A673 (cell line): Measurements from ENCODE around the gene AIP. TPM values are rescaled to one million over a fixed set of nuclear protein-coding genes. Genes with fewer than 3 reads are reported as not detected.

ENCODE experiments used
- BruUV-seq: library from RNA; stranded (reverse); fragments of 400-500 nt; replicated peaks from 2 replicates; lab custom pipeline; 2021; lab: Mats Ljungman, UMichigan
- CTCF ChIA-PET: fragments of 300-600 bp; sonication (Branson Sonifier 250); formaldehyde crosslinking; loops from one replicate; lab custom pipeline; 2022; ENCODE audit warnings: antibody characterized with exemption; lab: Charles Lee
- POLR2A ChIA-PET: fragments of 300-600 bp; sonication (Branson Sonifier 250); formaldehyde crosslinking; loops from one replicate; lab custom pipeline; 2022; ENCODE audit warnings: antibody characterized with exemption; ENCODE audit not compliant: low non-redundant PET; lab: Charles Lee
- DNase-seq: peaks from one replicate; pipeline ENCODE4 v3.0.0-alpha.2; 2015; ENCODE audit warnings: low spot score
- H3K27ac ChIP-seq: fragments of 200-600 bp; sonication (generic); 2 replicates; pipeline ENCODE4 v1.5.1; 2016; ENCODE audit warnings: mixed run types, low read depth, mild to moderate bottlenecking, mixed read lengths, antibody characterized with exemption, low read length; ENCODE audit not compliant: poor library complexity, severe bottlenecking
- H3K27me3 ChIP-seq: fragments of 200-600 bp; sonication (generic); replicated peaks from 2 replicates; pipeline ENCODE4 v1.6.1; 2017; ENCODE audit warnings: mixed run types, low read depth, mild to moderate bottlenecking, mixed read lengths, antibody characterized with exemption, low read length; ENCODE audit not compliant: insufficient read depth, poor library complexity
- H3K36me3 ChIP-seq: fragments of 200-600 bp; sonication (generic); 2 replicates; pipeline ENCODE4 v1.6.1; 2016; ENCODE audit warnings: mixed run types, mild to moderate bottlenecking, mixed read lengths, antibody characterized with exemption, low read length; ENCODE audit not compliant: insufficient read depth, poor library complexity, severe bottlenecking
- H3K4me1 ChIP-seq: fragments of 200-600 bp; sonication (generic); 2 replicates; pipeline ENCODE4 v1.6.1; 2017; ENCODE audit warnings: mixed run types, mild to moderate bottlenecking, mixed read lengths, antibody characterized with exemption, low read length; ENCODE audit not compliant: insufficient read depth, poor library complexity, severe bottlenecking
- H3K4me3 ChIP-seq: fragments of 200-600 bp; sonication (generic); 2 replicates; pipeline ENCODE4 v1.5.1; 2016; ENCODE audit warnings: low read depth, mixed run types, mild to moderate bottlenecking, mixed read lengths, low read length; ENCODE audit not compliant: poor library complexity, severe bottlenecking
- H3K9me3 ChIP-seq: fragments of 200-600 bp; sonication (generic); 2 replicates; pipeline ENCODE4 v1.6.1; 2016; ENCODE audit warnings: mixed run types, low read depth, mild to moderate bottlenecking, mixed read lengths, antibody characterized with exemption, low read length; ENCODE audit not compliant: poor library complexity, severe bottlenecking
- CTCF ChIP-seq: fragments of 300-800, 200-600 bp; sonication (generic); conservative IDR thresholded peaks from 2 replicates; pipeline ENCODE4 v1.5.1; 2017; ENCODE audit warnings: low read depth, mild to moderate bottlenecking, antibody characterized with exemption, low read length, moderate library complexity, mixed read lengths
- EZH2 ChIP-seq: fragments of 200-600 bp; sonication (generic); IDR thresholded peaks from 2 replicates; pipeline ENCODE4 v1.6.1; 2017; ENCODE audit warnings: borderline replicate concordance, low read depth, mild to moderate bottlenecking, mixed read lengths, antibody characterized with exemption, low read length; ENCODE audit not compliant: poor library complexity, severe bottlenecking
- intact Hi-C: fragments of 100-400 bp; cut with micrococcal nuclease; formaldehyde crosslinking; loops from one replicate; pipeline ENCODE4 v1.10.0; 2022; ENCODE audit not compliant: unreplicated experiment
- total RNA-seq: library from RNA; stranded (reverse); gene quantifications from 2 replicates; pipeline ENCODE4 v1.2.3, GENCODE V29; 2021

Gene AIP
- total RNA-seq, 1 experiment from 2014 or later = 66.0 TPM

- no peak overlapping the region for H3K27ac ChIP-seq
- H3K9me3 ChIP-seq = no peaks in the 10 kb centered on the region
- no peak overlapping the region for H3K4me3 ChIP-seq
- no peaks in the 10 kb centered on the region for H3K4me1 ChIP-seq
- ChIA-PET CTCF (no interaction called here), POLR2A (no interaction called here)
- no TSS peak for BruUV-seq
- no peaks in the 10 kb centered on the region for H3K27me3 ChIP-seq
- intact Hi-C loops = no loop called here
- TF ChIP-seq CTCF = no peak
- no peak for TF ChIP-seq EZH2
- peaks cover 34% of the 10 kb centered on the region for H3K36me3 ChIP-seq
- no peak for DNase-seq
Observed at GRCh38 chr11:67435031-67435726, 47.6 kb upstream of the AIP start.

- H3K4me1 ChIP-seq = no peaks in the 10 kb centered on the region
- no peaks in the 10 kb centered on the region for H3K9me3 ChIP-seq
- H3K36me3 ChIP-seq = peaks cover 35% of the 10 kb centered on the region
- H3K4me3 ChIP-seq = no peak overlapping the region
- no peaks in the 10 kb centered on the region for H3K27me3 ChIP-seq
- POLR2A ChIA-PET = no interaction called here
- no peak overlapping the region for H3K27ac ChIP-seq
- TF ChIP-seq CTCF (no peak), EZH2 (no peak)
- intact Hi-C loops = no loop called here
- DNase-seq = no peak
- CTCF ChIA-PET = no interaction called here
- BruUV-seq = no TSS peak
Observed at GRCh38 chr11:67435727-67436458, 46.9 kb upstream of the AIP start.

- H3K36me3 ChIP-seq = peaks cover 39% of the 10 kb centered on the region
- H3K9me3 ChIP-seq = no peaks in the 10 kb centered on the region
- H3K27me3 ChIP-seq = no peaks in the 10 kb centered on the region
- DNase-seq = no peak
- no peak overlapping the region for H3K4me3 ChIP-seq
- intact Hi-C loops = no loop called here
- H3K4me1 ChIP-seq = no peaks in the 10 kb centered on the region
- no peak overlapping the region for H3K27ac ChIP-seq
- ChIA-PET CTCF (no interaction called here), POLR2A (no interaction called here)
- BruUV-seq = no TSS peak
- TF ChIP-seq CTCF (no peak), EZH2 (no peak)
Observed at GRCh38 chr11:67436459-67437081, 46.3 kb upstream of the AIP start.
